Esophagus muscularis mucosa (tissue), 3 donors: ENCODE results near the gene CD3E.

Source experiments
- POLR2A ChIP-seq: fragments of 450-650 bp; IDR thresholded peaks from one replicate; pipeline ENCODE4 v1.6.1; 2017; ENCODE audit warnings: antibody characterized with exemption, moderate library complexity, mild to moderate bottlenecking, low read depth
- POLR2AphosphoS5 ChIP-seq, 2 donors: sonication (generic); formaldehyde crosslinking; IDR thresholded peaks; one replicate each; pipeline ENCODE4 v1.6.1; 2017; ENCODE audit warnings: antibody characterized with exemption in 2 of 2
- TF ChIP-seq, protein P1 (sequence below), 3 experiments: fragments of 200-600 bp in 2 of 3; fragments of 450-650 bp in 1 of 3; sonication (generic) in 2 of 3; IDR thresholded peaks; one replicate each; pipeline ENCODE4 v1.5.1; 2017 to 2019; ENCODE audit warnings: antibody characterized with exemption in 3 of 3, mild to moderate bottlenecking in 2 of 3, moderate library complexity in 1 of 3

DNA sequence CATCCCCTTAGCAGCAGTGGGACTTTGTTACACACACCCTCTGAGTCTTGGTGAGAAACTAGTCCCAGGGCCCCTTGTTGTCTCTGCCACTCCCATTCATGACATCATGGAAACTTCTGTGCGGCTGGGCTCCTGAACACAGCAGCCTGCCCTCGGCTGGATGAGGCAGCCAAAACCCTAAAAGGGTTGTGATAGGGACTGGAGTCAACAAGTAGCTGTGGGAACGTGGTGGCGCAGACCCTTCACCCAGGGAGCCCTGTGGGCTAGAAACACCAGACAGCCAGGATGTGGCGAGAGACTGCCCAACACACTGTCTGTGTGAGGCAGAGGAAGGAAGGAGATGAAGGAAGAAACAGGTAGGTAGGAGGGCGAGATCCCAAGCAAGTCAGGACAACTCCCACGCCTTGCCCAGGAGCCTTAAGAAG is 34.1 kb downstream of the CD3E start:
- TF ChIP-seq POLR2A (no peak), POLR2AphosphoS5 (IDR thresholded peaks at IDR 0.05) (no peak)
- TF ChIP-seq, protein P1, sequence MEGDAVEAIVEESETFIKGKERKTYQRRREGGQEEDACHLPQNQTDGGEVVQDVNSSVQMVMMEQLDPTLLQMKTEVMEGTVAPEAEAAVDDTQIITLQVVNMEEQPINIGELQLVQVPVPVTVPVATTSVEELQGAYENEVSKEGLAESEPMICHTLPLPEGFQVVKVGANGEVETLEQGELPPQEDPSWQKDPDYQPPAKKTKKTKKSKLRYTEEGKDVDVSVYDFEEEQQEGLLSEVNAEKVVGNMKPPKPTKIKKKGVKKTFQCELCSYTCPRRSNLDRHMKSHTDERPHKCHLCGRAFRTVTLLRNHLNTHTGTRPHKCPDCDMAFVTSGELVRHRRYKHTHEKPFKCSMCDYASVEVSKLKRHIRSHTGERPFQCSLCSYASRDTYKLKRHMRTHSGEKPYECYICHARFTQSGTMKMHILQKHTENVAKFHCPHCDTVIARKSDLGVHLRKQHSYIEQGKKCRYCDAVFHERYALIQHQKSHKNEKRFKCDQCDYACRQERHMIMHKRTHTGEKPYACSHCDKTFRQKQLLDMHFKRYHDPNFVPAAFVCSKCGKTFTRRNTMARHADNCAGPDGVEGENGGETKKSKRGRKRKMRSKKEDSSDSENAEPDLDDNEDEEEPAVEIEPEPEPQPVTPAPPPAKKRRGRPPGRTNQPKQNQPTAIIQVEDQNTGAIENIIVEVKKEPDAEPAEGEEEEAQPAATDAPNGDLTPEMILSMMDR (IDR thresholded peaks at IDR 0.05): no peak
